Hepatocyte (in vitro differentiated cells): ENCODE measurements around the gene ART4. TPM values are rescaled to one million over a fixed set of nuclear protein-coding genes. Genes with fewer than 3 reads are reported as not detected.

Source experiments
- DNase-seq: peaks from one replicate; pipeline ENCODE4 v3.0.0-alpha.2; 2016; ENCODE audit warnings: low spot score
- H2AFZ ChIP-seq: fragments of 200-600 bp; sonication (generic); 2 replicates; pipeline ENCODE4 v1.6.0; 2016; ENCODE audit warnings: antibody characterized with exemption, mild to moderate bottlenecking
- H3K27ac ChIP-seq: fragments of 200-600 bp; sonication (generic); 2 replicates; pipeline ENCODE4 v1.5.1; 2016; ENCODE audit warnings: mild to moderate bottlenecking
- H3K27me3 ChIP-seq: fragments of 200-600 bp; sonication (generic); 2 replicates; pipeline ENCODE4 v1.6.1; 2016
- H3K36me3 ChIP-seq: fragments of 200-600 bp; sonication (generic); replicated peaks from 2 replicates; pipeline ENCODE4 v1.5.1; 2016; ENCODE audit warnings: low read depth; ENCODE audit not compliant: insufficient read depth
- H3K4me1 ChIP-seq: fragments of 200-600 bp; sonication (generic); 2 replicates; pipeline ENCODE4 v1.5.1; 2016; ENCODE audit warnings: mild to moderate bottlenecking, moderate library complexity; ENCODE audit not compliant: insufficient read depth
- H3K4me2 ChIP-seq: fragments of 200-600 bp; sonication (generic); 2 replicates; pipeline ENCODE4 v1.6.0; 2016
- H3K4me3 ChIP-seq: fragments of 200-600 bp; sonication (generic); 2 replicates; pipeline ENCODE4 v1.5.1; 2016; ENCODE audit warnings: mild to moderate bottlenecking
- H3K79me2 ChIP-seq: fragments of 200-600 bp; sonication (generic); 2 replicates; pipeline ENCODE4 v1.6.0; 2017; ENCODE audit warnings: mild to moderate bottlenecking
- H3K9me2 ChIP-seq: fragments of 200-600 bp; sonication (generic); replicated peaks from 2 replicates; pipeline ENCODE4 v1.6.0; 2017; ENCODE audit warnings: mild to moderate bottlenecking; ENCODE audit not compliant: insufficient read depth
- H3K9me3 ChIP-seq: fragments of 200-600 bp; sonication (generic); 2 replicates; pipeline ENCODE4 v1.5.1; 2016; ENCODE audit warnings: low read depth, mild to moderate bottlenecking
- H4K20me1 ChIP-seq: fragments of 200-600 bp; sonication (generic); 2 replicates; pipeline ENCODE4 v1.6.0; 2016; ENCODE audit warnings: mild to moderate bottlenecking; ENCODE audit not compliant: insufficient read depth, poor library complexity, severe bottlenecking
- CTCF ChIP-seq: fragments of 200-600 bp; sonication (generic); IDR thresholded peaks from 2 replicates; pipeline ENCODE4 v1.5.1; 2016; ENCODE audit warnings: antibody characterized with exemption, mild to moderate bottlenecking; ENCODE audit not compliant: poor library complexity
- EZH2 ChIP-seq: fragments of 200-600 bp; sonication (generic); IDR thresholded peaks from 2 replicates; pipeline ENCODE4 v1.6.1; 2016; ENCODE audit warnings: antibody characterized with exemption, mild to moderate bottlenecking, borderline replicate concordance
- EZH2phosphoT487 ChIP-seq: fragments of 200-600 bp; sonication (generic); IDR thresholded peaks from one replicate; pipeline ENCODE4 v1.6.1; 2018; ENCODE audit warnings: antibody characterized with exemption, mild to moderate bottlenecking, low read depth, moderate library complexity; ENCODE audit not compliant: unreplicated experiment, severe bottlenecking
- WGBS: methylation state at CpG from one replicate; pipeline ENCODE4 v1.1.6; 2016; ENCODE audit warnings: low lambda C conversion rate; ENCODE audit errors: missing lambda C conversion rate; 5-methylcytosine and 5-hydroxymethylcytosine counted together
- polyA plus RNA-seq: library from polyadenylated mRNA; unstranded; fragments of >200 nt; fragmentation: Nextera tagmentation; extraction: Ambion mirVana; gene quantifications from 2 replicates; pipeline ENCODE4 v1.2.1, GENCODE V29; 2016
- total RNA-seq: library from RNA; depleted of rRNA; stranded (reverse); fragments of >200 nt; gene quantifications from 2 replicates; pipeline ENCODE4 v1.2.3, GENCODE V29; 2014

The ART4 gene
- total and polyA plus RNA-seq, 2 experiments from 2014 or later, result 4.9 to 7.3 TPM

DNA sequence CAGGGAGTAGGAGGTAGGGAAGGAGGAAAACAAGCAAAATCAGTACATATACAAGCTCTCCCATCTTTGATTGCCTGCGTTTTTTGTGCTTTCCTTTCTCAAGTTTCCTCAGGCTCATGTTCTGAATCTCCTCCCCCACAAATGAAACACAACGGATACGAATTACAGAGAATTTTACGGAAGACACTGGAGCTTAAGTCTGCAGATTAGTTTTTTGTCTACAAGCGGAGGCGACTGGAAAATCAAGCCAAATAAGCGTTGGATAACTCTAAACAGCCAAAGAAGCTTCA is 40.7 kb downstream of the ART4 start:
- no peak for DNase-seq
- no peaks in the 10 kb centered on the region for H3K9me3 ChIP-seq
- peak overlapping the region; percentile 87 for H3K27ac ChIP-seq
- peak overlapping the region; percentile 30 for H2AFZ ChIP-seq
- WGBS, result 0% methylated on average over 7 of the region's 7 CpGs
- no peaks in the 10 kb centered on the region for H4K20me1 ChIP-seq
- peaks cover 50% of the 10 kb centered on the region for H3K79me2 ChIP-seq
- H3K4me2 ChIP-seq, result peak overlapping the region; percentile 80
- H3K9me2 ChIP-seq, result no peaks in the 10 kb centered on the region
- peaks cover 14% of the 10 kb centered on the region for H3K4me1 ChIP-seq
- H3K27me3 ChIP-seq, result no peaks in the 10 kb centered on the region
- H3K4me3 ChIP-seq, result peak overlapping the region; percentile 33
- no peaks in the 10 kb centered on the region for H3K36me3 ChIP-seq
- TF ChIP-seq EZH2 (no peak), EZH2phosphoT487 (no peak), CTCF (no peak)

- Histone ChIP-seq H3K9me3 (no peaks in the 10 kb centered on the region), H3K27me3 (no peaks in the 10 kb centered on the region), H3K27ac (peak overlapping the region; percentile 87), H3K36me3 (no peaks in the 10 kb centered on the region), H3K79me2 (peaks cover 53% of the 10 kb centered on the region), H2AFZ (no peak overlapping the region), H3K4me2 (peak overlapping the region; percentile 80), H4K20me1 (no peaks in the 10 kb centered on the region), H3K4me3 (peak overlapping the region; percentile 33), H3K4me1 (peaks cover 14% of the 10 kb centered on the region), H3K9me2 (no peaks in the 10 kb centered on the region)
- 61% methylated on average over 4 of the region's 4 CpGs for WGBS
- TF ChIP-seq EZH2phosphoT487, result no peak
- no peak for TF ChIP-seq EZH2
- TF ChIP-seq CTCF, result no peak
- no peak for DNase-seq
Observed at GRCh38 chr12:14802247-14802646, 41.1 kb downstream of the ART4 start.

- WGBS, result 71% methylated on average over 4 of the region's 4 CpGs
- DNase-seq, result no peak
- Histone ChIP-seq H3K79me2 (peaks cover 32% of the 10 kb centered on the region), H3K9me3 (no peaks in the 10 kb centered on the region), H3K27me3 (no peaks in the 10 kb centered on the region), H3K27ac (peak overlapping the region; percentile 30), H3K4me1 (no peaks in the 10 kb centered on the region), H4K20me1 (no peaks in the 10 kb centered on the region), H3K4me2 (no peak overlapping the region), H2AFZ (no peak overlapping the region), H3K4me3 (no peak overlapping the region), H3K9me2 (no peaks in the 10 kb centered on the region), H3K36me3 (no peaks in the 10 kb centered on the region)
- no peak for TF ChIP-seq EZH2phosphoT487
- no peak for TF ChIP-seq CTCF
- no peak for TF ChIP-seq EZH2
Observed at GRCh38 chr12:14795028-14795448, 48.3 kb downstream of the ART4 start.

DNA sequence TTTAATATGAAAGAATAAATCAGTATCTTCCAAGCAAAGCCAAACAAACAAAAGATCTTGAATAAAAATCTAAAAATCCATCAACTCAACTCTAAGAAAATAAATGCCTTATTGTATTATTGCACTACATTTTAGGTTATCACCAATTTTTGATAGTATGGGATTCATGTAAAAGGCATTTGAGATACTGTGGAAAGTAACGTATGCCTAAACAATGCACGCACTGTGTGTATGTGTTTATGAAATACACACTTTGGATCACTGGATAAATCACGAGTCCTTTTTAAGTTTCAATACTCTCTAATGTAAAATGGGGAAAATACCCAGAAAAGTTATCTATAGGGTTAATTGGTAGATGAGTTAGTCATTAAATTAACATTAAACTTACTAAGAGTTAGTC is 57.8 kb downstream of the ART4 start:
- no peak overlapping the region for H3K4me3 ChIP-seq
- no peak overlapping the region for H3K4me2 ChIP-seq
- H3K9me2 ChIP-seq, result no peaks in the 10 kb centered on the region
- H3K27ac ChIP-seq, result no peak overlapping the region
- H3K27me3 ChIP-seq, result no peaks in the 10 kb centered on the region
- H3K36me3 ChIP-seq, result no peaks in the 10 kb centered on the region
- WGBS, result 95% methylated on average over 3 of the region's 3 CpGs
- DNase-seq, result no peak
- H4K20me1 ChIP-seq, result no peaks in the 10 kb centered on the region
- no peak overlapping the region for H2AFZ ChIP-seq
- no peaks in the 10 kb centered on the region for H3K79me2 ChIP-seq
- H3K4me1 ChIP-seq, result no peaks in the 10 kb centered on the region
- TF ChIP-seq CTCF, result no peak
- no peak for TF ChIP-seq EZH2
- no peak for TF ChIP-seq EZH2phosphoT487
- H3K9me3 ChIP-seq, result no peaks in the 10 kb centered on the region
